Breast epithelium (tissue), 4 donors: ENCODE data around the gene GPR152. TPM values are rescaled to one million over a fixed set of nuclear protein-coding genes. Genes with fewer than 3 reads are reported as not detected.

Experiments
- DNase-seq, 2 donors: peaks; one replicate each; pipeline ENCODE4 v3.0.0-alpha.2; 2019; ENCODE audit warnings: low spot score in 2 of 2
- H3K27ac ChIP-seq, 2 donors: fragments of 200-600 bp; sonication (generic) in 1 of 2; one replicate each; pipeline ENCODE4 v1.5.1; 2016 to 2019; ENCODE audit warnings: mild to moderate bottlenecking in 1 of 2
- H3K27me3 ChIP-seq, 2 donors: fragments of 200-600 bp; sonication (generic) in 1 of 2; one replicate each; pipeline versions ENCODE4 v1.5.1 to v1.6.0; 2017 to 2019; ENCODE audit warnings: control low read depth in 1 of 2, mild to moderate bottlenecking in 1 of 2
- H3K36me3 ChIP-seq: fragments of 200-600 bp; one replicate; pipeline ENCODE4 v1.5.1; 2019
- H3K4me1 ChIP-seq, 2 donors: fragments of 200-600 bp; sonication (generic); one replicate each; pipeline ENCODE4 v1.5.1; 2016 to 2019; ENCODE audit warnings: control low read depth in 1 of 2
- H3K4me3 ChIP-seq, 3 donors: fragments of 200-600 bp; sonication (generic); 1 replicate in 2 of 3; 2 replicates in 1 of 3; pipeline ENCODE4 v1.5.1; 2016 to 2019; ENCODE audit warnings: mild to moderate bottlenecking in 3 of 3, moderate library complexity in 2 of 3
- H3K9me3 ChIP-seq, 2 donors: fragments of 200-600 bp; sonication (generic) in 1 of 2; one replicate each; pipeline ENCODE4 v1.5.1; 2016 to 2019; ENCODE audit warnings: control low read depth in 1 of 2
- POLR2A ChIP-seq: fragments of 450-650 bp; IDR thresholded peaks from one replicate; pipeline ENCODE4 v1.6.1; 2016; ENCODE audit warnings: antibody characterized with exemption, mild to moderate bottlenecking, moderate library complexity
- POLR2AphosphoS5 ChIP-seq, 3 donors: sonication (generic); formaldehyde crosslinking; IDR thresholded peaks; one replicate each; pipeline ENCODE4 v1.6.1; 2017; ENCODE audit warnings: antibody characterized with exemption in 3 of 3
- intact Hi-C: fragments of 100-400 bp; cut with DNase I; formaldehyde crosslinking; loops from one replicate; pipeline ENCODE4 v1.15.1; 2023; ENCODE audit warnings: low total_unique reads
- total RNA-seq, 3 donors: library from RNA; depleted of rRNA; stranded (reverse); fragments of >200 nt; gene quantifications; one replicate each; pipeline ENCODE4 v1.1.0, GENCODE V29; 2016
- TF ChIP-seq, protein P1 (sequence below), 3 donors: fragments of 450-650 bp; IDR thresholded peaks; one replicate each; pipeline ENCODE4 v1.5.1; 2016 to 2017; ENCODE audit warnings: antibody characterized with exemption in 3 of 3, mild to moderate bottlenecking in 3 of 3, moderate library complexity in 3 of 3

GPR152 gene
- total RNA-seq, 3 donors from 2014 or later = not detected

GRCh38 chr11:67499808-67500483, 47.4 kb upstream of the GPR152 start:
- intact Hi-C loops = loop anchor here (10.0 kb wide), 1 partner anchor 105 kb away; the partner anchor contains the start of gene RAD9A
- H3K27ac ChIP-seq = no peak overlapping the region
- H3K36me3 ChIP-seq = no peaks in the 10 kb centered on the region
- no peak overlapping the region for H3K4me3 ChIP-seq
- no peaks in the 10 kb centered on the region for H3K27me3 ChIP-seq
- H3K9me3 ChIP-seq = no peaks in the 10 kb centered on the region
- peaks cover 7 to 9% of the 10 kb centered on the region in 2 donors for H3K4me1 ChIP-seq
- TF ChIP-seq POLR2AphosphoS5 (IDR thresholded peaks at IDR 0.05) = no peak
- TF ChIP-seq, protein P1, sequence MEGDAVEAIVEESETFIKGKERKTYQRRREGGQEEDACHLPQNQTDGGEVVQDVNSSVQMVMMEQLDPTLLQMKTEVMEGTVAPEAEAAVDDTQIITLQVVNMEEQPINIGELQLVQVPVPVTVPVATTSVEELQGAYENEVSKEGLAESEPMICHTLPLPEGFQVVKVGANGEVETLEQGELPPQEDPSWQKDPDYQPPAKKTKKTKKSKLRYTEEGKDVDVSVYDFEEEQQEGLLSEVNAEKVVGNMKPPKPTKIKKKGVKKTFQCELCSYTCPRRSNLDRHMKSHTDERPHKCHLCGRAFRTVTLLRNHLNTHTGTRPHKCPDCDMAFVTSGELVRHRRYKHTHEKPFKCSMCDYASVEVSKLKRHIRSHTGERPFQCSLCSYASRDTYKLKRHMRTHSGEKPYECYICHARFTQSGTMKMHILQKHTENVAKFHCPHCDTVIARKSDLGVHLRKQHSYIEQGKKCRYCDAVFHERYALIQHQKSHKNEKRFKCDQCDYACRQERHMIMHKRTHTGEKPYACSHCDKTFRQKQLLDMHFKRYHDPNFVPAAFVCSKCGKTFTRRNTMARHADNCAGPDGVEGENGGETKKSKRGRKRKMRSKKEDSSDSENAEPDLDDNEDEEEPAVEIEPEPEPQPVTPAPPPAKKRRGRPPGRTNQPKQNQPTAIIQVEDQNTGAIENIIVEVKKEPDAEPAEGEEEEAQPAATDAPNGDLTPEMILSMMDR (IDR thresholded peaks at IDR 0.05) = no peak
- no peak for TF ChIP-seq POLR2A
- no peak for DNase-seq

- no peaks in the 10 kb centered on the region for H3K36me3 ChIP-seq
- no peak overlapping the region for H3K4me3 ChIP-seq
- no peaks in the 10 kb centered on the region for H3K9me3 ChIP-seq
- no peaks in the 10 kb centered on the region for H3K27me3 ChIP-seq
- TF ChIP-seq POLR2AphosphoS5 (IDR thresholded peaks at IDR 0.05) (no peak), POLR2A (no peak)
- TF ChIP-seq, protein P1 (IDR thresholded peaks at IDR 0.05) = no peak
- DNase-seq = no peak
- peaks cover under 1 to 3% of the 10 kb centered on the region in 2 donors for H3K4me1 ChIP-seq
- intact Hi-C loops = no loop called here
- H3K27ac ChIP-seq = no peak overlapping the region
Measured at GRCh38 chr11:67498544-67498972, 46.0 kb upstream of the GPR152 start.

DNA sequence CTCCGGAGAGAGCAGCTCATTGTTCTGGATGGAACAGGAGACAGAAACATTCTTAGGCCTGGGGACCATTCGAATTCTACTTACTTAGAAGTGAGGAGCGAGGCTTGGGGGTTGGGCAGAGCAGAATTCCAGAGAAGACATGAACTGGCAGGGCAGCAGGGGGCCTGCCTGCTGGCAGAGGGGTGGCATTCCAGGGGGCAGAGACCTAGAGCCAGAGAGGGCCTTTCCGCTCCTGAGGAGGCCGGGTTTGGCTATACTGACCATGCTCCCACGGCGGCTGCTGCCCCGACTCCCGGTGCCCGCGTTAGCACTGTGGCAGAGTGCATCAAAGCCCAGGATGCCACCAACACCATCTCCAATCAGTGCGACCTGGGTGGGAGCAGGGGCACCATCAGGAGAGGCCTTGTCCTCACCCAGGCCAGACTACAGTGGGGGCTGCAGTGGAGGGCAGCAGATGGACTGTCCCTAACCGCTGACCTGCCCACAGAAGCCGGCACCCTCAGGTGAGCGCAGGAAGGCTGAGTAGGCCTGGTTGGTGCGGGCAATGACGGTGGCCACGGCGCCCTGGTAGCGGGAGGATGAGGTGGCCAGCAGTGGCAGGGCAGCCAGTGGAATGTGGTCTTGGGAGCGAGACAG, 45.2 kb upstream of the GPR152 start:
- H3K36me3 ChIP-seq = no peaks in the 10 kb centered on the region
- no peaks in the 10 kb centered on the region for H3K27me3 ChIP-seq
- H3K4me1 ChIP-seq = no peaks in the 10 kb centered on the region
- no peak for TF ChIP-seq POLR2AphosphoS5 (IDR thresholded peaks at IDR 0.05)
- TF ChIP-seq, protein P1 (IDR thresholded peaks at IDR 0.05) = no peak
- DNase-seq = no peak
- H3K4me3 ChIP-seq = no peak overlapping the region
- no peaks in the 10 kb centered on the region for H3K9me3 ChIP-seq
- intact Hi-C loops = no loop called here
- H3K27ac ChIP-seq = no peak overlapping the region

GRCh38 chr11:67496113-67496512, 43.6 kb upstream of the GPR152 start:
- H3K9me3 ChIP-seq = no peaks in the 10 kb centered on the region
- TF ChIP-seq, protein P1 (IDR thresholded peaks at IDR 0.05) = no peak
- TF ChIP-seq POLR2A (no peak), POLR2AphosphoS5 (IDR thresholded peaks at IDR 0.05) (no peak)
- H3K4me3 ChIP-seq = no peak overlapping the region
- intact Hi-C loops = no loop called here
- no peak for DNase-seq
- no peaks in the 10 kb centered on the region for H3K27me3 ChIP-seq
- no peaks in the 10 kb centered on the region for H3K4me1 ChIP-seq
- H3K36me3 ChIP-seq = no peaks in the 10 kb centered on the region
- H3K27ac ChIP-seq = no peak overlapping the region

- no peaks in the 10 kb centered on the region for H3K9me3 ChIP-seq
Measured at GRCh38 chr11:67495234-67496005, 42.9 kb upstream of the GPR152 start.

More at GRCh38 chr11:67495234-67496005, 42.9 kb upstream of the GPR152 start:
- no peak for TF ChIP-seq POLR2A
- no peak for TF ChIP-seq POLR2AphosphoS5 (IDR thresholded peaks at IDR 0.05)
- TF ChIP-seq, protein P1 (IDR thresholded peaks at IDR 0.05) = no peak
- intact Hi-C loops = no loop called here
- Histone ChIP-seq H3K36me3 (no peaks in the 10 kb centered on the region), H3K27me3 (no peaks in the 10 kb centered on the region), H3K4me1 (no peaks in the 10 kb centered on the region), H3K4me3 (no peak overlapping the region), H3K27ac (no peak overlapping the region)
- DNase-seq = no peak
